AG04450 (cell line): ENCODE data around the gene SAMD11. TPM values are rescaled to one million over a fixed set of nuclear protein-coding genes. Genes with fewer than 3 reads are reported as not detected.

ENCODE experiments used
- CTCF ChIA-PET: fragments of 300-600, 350-600 bp; formaldehyde crosslinking; extraction: SDS; loops from one replicate; lab custom pipeline; 2022; ENCODE audit warnings: antibody characterized with exemption, inconsistent platforms; lab: Charles Lee
- POLR2A ChIA-PET: fragments of 350-600 bp; formaldehyde crosslinking; extraction: SDS; loops from one replicate; lab custom pipeline; 2021; ENCODE audit warnings: antibody characterized with exemption, inconsistent platforms; lab: Yijun Ruan, JAX
- DNase-seq: peaks from one replicate; pipeline ENCODE4 v3.0.0-alpha.2; 2011; ENCODE audit warnings: low read depth, low spot score
- H3K27ac ChIP-seq: one replicate; pipeline ENCODE4 v1.5.1; 2012; ENCODE audit warnings: low read depth, low read length, control low read depth
- H3K27me3 ChIP-seq: one replicate; pipeline ENCODE4 v1.6.0; 2012; ENCODE audit warnings: low read length; ENCODE audit not compliant: control insufficient read depth, insufficient read depth
- H3K4me3 ChIP-seq: 2 replicates; pipeline ENCODE4 v1.5.1; 2011; ENCODE audit warnings: mild to moderate bottlenecking, low read depth, low read length, control low read depth
- H3K9me3 ChIP-seq: 2 replicates; pipeline ENCODE4 v1.5.1; 2012; ENCODE audit warnings: low read length; ENCODE audit not compliant: control insufficient read depth, insufficient read depth
- CTCF ChIP-seq: IDR thresholded peaks from 2 replicates; pipeline ENCODE4 v1.5.1; 2011; ENCODE audit warnings: low read depth, low read length, control low read depth, inconsistent platforms
- polyA plus RNA-seq: library from polyadenylated mRNA; depleted of rRNA; stranded (reverse); fragments of >200 nt; gene quantifications from 2 replicates; pipeline ENCODE4 v1.2.3, GENCODE V29; 2011

SAMD11 gene
- polyA plus RNA-seq, 1 experiment: 1.6 TPM

GRCh38 chr1:933603-933940 is 9.8 kb downstream of the SAMD11 start:
- H3K9me3 ChIP-seq: no peaks in the 10 kb centered on the region; the same call in 1 of the 2 replicates
- DNase-seq: no peak
- no peak overlapping the region for H3K4me3 ChIP-seq
- peaks cover 4% of the 10 kb centered on the region for H3K27me3 ChIP-seq
- POLR2A ChIA-PET: interaction anchor here (0.6 kb wide), 2 partner anchors 9 to 106 kb away, joined by 4 to 6 read pairs; no protein-coding TSS in a partner anchor
- no peak for TF ChIP-seq CTCF
- no peak overlapping the region for H3K27ac ChIP-seq
- CTCF ChIA-PET: no interaction called here

GRCh38 chr1:934991-935750 is 11.4 kb downstream of the SAMD11 start:
- Histone ChIP-seq H3K27me3 (peaks cover 4% of the 10 kb centered on the region), H3K4me3 (no peak overlapping the region), H3K9me3 (no peaks in the 10 kb centered on the region; the same call in 1 of the 2 replicates), H3K27ac (no peak overlapping the region)
- DNase-seq: no peak
- CTCF ChIA-PET: no interaction called here
- no peak for TF ChIP-seq CTCF
- POLR2A ChIA-PET: no interaction called here

- ChIA-PET POLR2A (no interaction called here), CTCF (no interaction called here)
- Histone ChIP-seq H3K4me3 (no peak overlapping the region), H3K27me3 (peaks cover 4% of the 10 kb centered on the region), H3K9me3 (no peaks in the 10 kb centered on the region; the same call in 1 of the 2 replicates), H3K27ac (no peak overlapping the region)
- DNase-seq: no peak
- TF ChIP-seq CTCF: no peak
Observed at GRCh38 chr1:935751-936231, 12.1 kb downstream of the SAMD11 start.

- H3K9me3 ChIP-seq: no peaks in the 10 kb centered on the region; the same call in 1 of the 2 replicates
- ChIA-PET CTCF (no interaction called here), POLR2A (no interaction called here)
- no peak for TF ChIP-seq CTCF
- H3K27me3 ChIP-seq: peaks cover 4% of the 10 kb centered on the region
- DNase-seq: no peak
- no peak overlapping the region for H3K27ac ChIP-seq
- H3K4me3 ChIP-seq: no peak overlapping the region
Observed at GRCh38 chr1:936348-937264, 12.9 kb downstream of the SAMD11 start.
